GM10248 (cell line): ENCODE results near the gene CD151.

ENCODE experiments used
- CTCF ChIA-PET: fragments of 300-600 bp; sonication (Branson Sonifier 250); formaldehyde crosslinking; extraction: SDS; loops from one replicate; lab custom pipeline; 2021; ENCODE audit warnings: antibody characterized with exemption; lab: Yijun Ruan, JAX
- POLR2A ChIA-PET: fragments of 350-650 bp; sonication (Branson Sonifier 250); formaldehyde crosslinking; extraction: SDS; loops from one replicate; lab custom pipeline; 2020; ENCODE audit warnings: antibody characterized with exemption; lab: Yijun Ruan, JAX
- DNase-seq: peaks from one replicate; pipeline ENCODE4 v3.0.0; 2012; ENCODE audit errors: extremely low spot score
- TF ChIP-seq, protein P1 (sequence below): IDR thresholded peaks from 2 replicates; pipeline ENCODE4 v1.5.1; 2012; ENCODE audit warnings: mild to moderate bottlenecking, low read depth; ENCODE audit errors: extremely low read depth, missing control alignments, control extremely low read depth

The CD151 gene

DNA sequence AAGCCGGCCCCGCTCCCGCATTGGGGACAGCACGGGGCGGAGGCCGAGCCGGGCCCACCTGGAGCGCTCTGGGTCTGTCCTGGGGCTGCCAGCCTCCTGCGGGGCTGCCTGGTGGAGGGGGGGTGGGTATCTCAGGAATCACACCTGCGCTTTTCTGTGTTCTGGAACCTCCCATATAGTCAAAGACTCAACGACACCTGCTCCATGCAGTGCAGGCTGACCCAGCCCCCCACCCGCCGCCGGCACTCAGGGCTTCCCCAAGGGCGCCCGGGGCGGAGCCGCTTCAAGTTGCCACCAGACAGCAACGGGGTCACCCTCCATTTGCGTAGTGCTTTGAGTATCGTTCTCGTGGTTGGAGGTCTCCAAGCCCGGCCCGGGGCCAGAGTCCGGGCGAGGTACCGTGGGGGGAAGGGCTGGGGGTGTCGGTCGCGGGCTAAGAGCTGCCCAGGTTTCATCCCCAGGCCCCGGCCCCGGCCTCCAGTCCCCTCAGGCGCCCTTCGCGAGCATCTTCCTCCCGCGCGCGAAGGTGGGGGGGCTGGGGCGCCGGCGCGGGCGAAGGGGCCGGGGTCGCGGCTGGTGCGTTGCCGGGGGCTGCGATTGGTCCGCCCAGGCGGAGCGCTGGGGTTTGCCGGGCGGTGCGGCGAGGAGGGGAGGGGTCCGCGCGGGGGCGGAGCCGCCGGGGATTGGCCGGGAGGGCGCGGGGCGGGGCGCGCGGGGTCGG, 16.5 kb downstream of the CD151 start:
- ChIA-PET POLR2A (interaction anchor here (0.6 kb wide), 1 partner anchor 30 kb away, joined by 4 read pairs; the partner anchor contains the start of gene PNPLA2), CTCF (interaction anchor here (0.8 to 3.7 kb wide), 15 partner anchors 8 to 205 kb away, joined by 3 to 48 read pairs (median 5); no protein-coding TSS in a partner anchor)
- peak; percentile 64 for DNase-seq
- TF ChIP-seq, protein P1, sequence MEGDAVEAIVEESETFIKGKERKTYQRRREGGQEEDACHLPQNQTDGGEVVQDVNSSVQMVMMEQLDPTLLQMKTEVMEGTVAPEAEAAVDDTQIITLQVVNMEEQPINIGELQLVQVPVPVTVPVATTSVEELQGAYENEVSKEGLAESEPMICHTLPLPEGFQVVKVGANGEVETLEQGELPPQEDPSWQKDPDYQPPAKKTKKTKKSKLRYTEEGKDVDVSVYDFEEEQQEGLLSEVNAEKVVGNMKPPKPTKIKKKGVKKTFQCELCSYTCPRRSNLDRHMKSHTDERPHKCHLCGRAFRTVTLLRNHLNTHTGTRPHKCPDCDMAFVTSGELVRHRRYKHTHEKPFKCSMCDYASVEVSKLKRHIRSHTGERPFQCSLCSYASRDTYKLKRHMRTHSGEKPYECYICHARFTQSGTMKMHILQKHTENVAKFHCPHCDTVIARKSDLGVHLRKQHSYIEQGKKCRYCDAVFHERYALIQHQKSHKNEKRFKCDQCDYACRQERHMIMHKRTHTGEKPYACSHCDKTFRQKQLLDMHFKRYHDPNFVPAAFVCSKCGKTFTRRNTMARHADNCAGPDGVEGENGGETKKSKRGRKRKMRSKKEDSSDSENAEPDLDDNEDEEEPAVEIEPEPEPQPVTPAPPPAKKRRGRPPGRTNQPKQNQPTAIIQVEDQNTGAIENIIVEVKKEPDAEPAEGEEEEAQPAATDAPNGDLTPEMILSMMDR = no peak

DNA sequence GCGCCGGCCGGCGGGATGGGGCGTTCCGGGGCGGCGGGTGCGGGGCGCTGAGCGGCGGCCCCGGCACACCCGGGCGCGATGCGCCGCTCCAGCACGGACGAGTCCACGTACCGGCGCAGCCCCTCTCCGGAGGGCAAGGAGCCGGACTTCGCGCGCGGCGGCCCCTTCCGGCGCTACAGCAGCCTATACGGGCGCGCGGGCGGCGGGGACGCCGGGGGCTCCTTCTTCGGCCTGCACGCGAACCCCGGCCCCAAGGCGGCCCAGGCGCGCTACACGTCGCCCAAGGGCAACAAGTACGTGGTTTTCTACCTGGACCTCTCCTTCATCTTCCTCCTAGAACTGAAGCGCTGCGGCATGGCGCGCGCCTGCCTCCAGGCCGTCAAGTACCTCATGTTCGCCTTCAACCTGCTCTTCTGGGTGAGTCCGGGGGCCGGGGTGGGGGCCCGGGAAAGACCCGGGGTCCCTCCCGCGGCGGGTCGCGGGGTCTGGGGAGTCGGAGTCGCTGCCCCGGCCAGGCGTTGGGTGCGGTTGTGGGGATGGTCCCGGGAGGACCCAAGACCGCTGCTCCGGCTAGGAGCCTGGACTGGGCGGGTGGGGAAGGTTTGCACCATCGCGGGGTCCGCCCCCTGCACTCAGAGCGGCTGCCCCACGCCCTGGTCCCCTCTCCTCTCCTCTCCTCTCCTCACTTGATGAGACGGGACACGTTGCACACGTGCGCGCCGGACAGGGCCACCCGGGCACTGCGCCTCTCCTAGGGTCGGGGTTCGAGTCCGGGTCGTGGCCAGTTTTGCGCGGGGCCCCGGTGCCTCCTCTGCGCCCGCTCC, 17.4 kb downstream of the CD151 start:
- POLR2A ChIA-PET = interaction anchor here (0.6 kb wide), 1 partner anchor 31 kb away, joined by 4 read pairs; the partner anchor contains the start of gene PNPLA2
- TF ChIP-seq, protein P1 = no peak
- DNase-seq = no peak
- CTCF ChIA-PET = no interaction called here

GRCh38 chr11:850775-851763, 18.3 kb downstream of the CD151 start:
- ChIA-PET CTCF (interaction anchor here (2.0 kb wide), 1 partner anchor 200 kb away, joined by 8 read pairs; no protein-coding TSS in a partner anchor), POLR2A (no interaction called here)
- TF ChIP-seq, protein P1 = peak; percentile 25
- DNase-seq = no peak

- POLR2A ChIA-PET = no interaction called here
- CTCF ChIA-PET = interaction anchor here (2.0 kb wide), 1 partner anchor 198 kb away, joined by 8 read pairs; no protein-coding TSS in a partner anchor
- no peak for DNase-seq
- TF ChIP-seq, protein P1 = no peak
Measured at GRCh38 chr11:852762-853161, 20.0 kb downstream of the CD151 start.

DNA sequence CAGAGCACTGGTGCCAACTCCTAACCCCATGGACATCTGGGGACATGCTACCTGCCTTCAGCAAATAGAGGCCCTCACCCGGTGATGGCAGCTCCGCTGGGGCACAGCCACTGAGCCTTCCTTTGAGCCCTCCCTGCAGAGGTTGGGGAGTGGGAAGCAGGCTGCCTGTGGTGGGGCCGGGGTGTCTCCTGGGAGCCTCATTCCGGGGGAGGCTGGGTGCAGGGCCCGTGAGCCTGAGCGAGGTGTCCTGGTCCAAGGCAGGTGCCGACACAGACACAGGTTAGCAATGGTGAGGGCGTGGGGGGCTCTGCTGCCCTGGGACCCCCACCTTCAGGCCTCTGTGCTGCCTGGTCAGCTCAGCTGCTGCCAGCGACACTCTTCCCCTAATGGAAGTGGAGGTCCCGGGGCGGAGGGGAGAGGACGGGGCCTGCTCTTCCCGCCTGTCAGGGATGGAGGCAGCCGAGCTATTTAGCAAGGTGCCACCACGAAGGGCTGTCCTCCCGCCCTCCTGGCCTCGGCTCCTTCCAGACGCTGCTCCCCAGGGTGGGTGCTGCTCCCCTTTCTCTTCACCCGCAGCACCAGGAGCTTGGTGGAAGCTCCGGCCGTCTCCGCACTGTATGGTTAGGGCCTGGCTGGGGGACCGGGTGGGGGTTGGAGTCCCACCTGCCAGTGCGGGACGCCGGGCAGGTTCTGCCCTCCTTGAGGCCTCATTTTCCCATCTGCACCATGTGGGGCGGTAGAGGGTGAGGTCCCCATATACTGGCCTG, 21.1 kb downstream of the CD151 start:
- DNase-seq = no peak
- POLR2A ChIA-PET = interaction anchor here (0.5 to 0.7 kb wide), 2 partner anchors 10 to 174 kb away, joined by 3 to 4 read pairs; no protein-coding TSS in a partner anchor
- TF ChIP-seq, protein P1 = no peak
- CTCF ChIA-PET = interaction anchor here (1.0 kb wide), 1 partner anchor 197 kb away, joined by 4 read pairs; no protein-coding TSS in a partner anchor
